Heart right ventricle (tissue), 16 donors: Measurements from ENCODE around the gene BICDL1. TPM values are rescaled to one million over a fixed set of nuclear protein-coding genes. Genes with fewer than 3 reads are reported as not detected.

ENCODE experiments used
- ATAC-seq, 8 donors: fragments of 200-7000 bp; cut with Tn5 transposase; one replicate each; pipeline ENCODE4 v1.9.1; 2020; ENCODE audit warnings: mild to moderate bottlenecking in 8 of 8, moderate library complexity in 8 of 8, moderate number of reproducible peaks in 1 of 8
- DNase-seq, 2 donors: peaks; one replicate each; pipeline ENCODE4 v3.0.0-alpha.2; 2020
- H3K27ac ChIP-seq, 10 donors: fragments of 200-600 bp; sonication (generic) in 2 of 10; one replicate each; pipeline versions ENCODE4 v1.5.0 to v1.8.0; 2020 to 2022; ENCODE audit warnings: mild to moderate bottlenecking in 3 of 10
- H3K27me3 ChIP-seq, 7 donors: fragments of 200-600 bp; one replicate each; pipeline ENCODE4 v1.8.0; 2021 to 2022; ENCODE audit warnings: mild to moderate bottlenecking in 2 of 7
- H3K36me3 ChIP-seq, 9 donors: fragments of 200-600 bp; sonication (generic) in 1 of 9; one replicate each; pipeline versions ENCODE4 v1.5.0 to v1.8.0; 2020 to 2022; ENCODE audit warnings: mild to moderate bottlenecking in 2 of 9
- H3K4me1 ChIP-seq, 9 donors: fragments of 200-600 bp; sonication (generic) in 1 of 9; one replicate each; pipeline versions ENCODE4 v1.5.0 to v1.8.0; 2020 to 2022; ENCODE audit warnings: mild to moderate bottlenecking in 4 of 9
- H3K4me3 ChIP-seq, 10 donors: fragments of 200-600 bp; sonication (generic) in 2 of 10; one replicate each; pipeline versions ENCODE4 v1.5.0 to v1.8.0; 2020 to 2022; ENCODE audit warnings: mild to moderate bottlenecking in 7 of 10, moderate library complexity in 2 of 10
- H3K9me3 ChIP-seq, 11 donors: fragments of 200-600 bp in 10 of 11; sonication (generic) in 2 of 11; one replicate each; pipeline versions ENCODE4 v1.5.0 to v1.8.0; 2013 to 2022; ENCODE audit warnings: mild to moderate bottlenecking in 2 of 11, control low read depth in 1 of 11, moderate library complexity in 1 of 11
- CTCF ChIP-seq, 9 donors: fragments of 200-600 bp; sonication (generic) in 2 of 9; IDR thresholded peaks; one replicate each; pipeline versions ENCODE4 v1.5.0 to v1.8.0; 2021 to 2022; ENCODE audit warnings: antibody characterized with exemption in 9 of 9, mild to moderate bottlenecking in 5 of 9, moderate library complexity in 1 of 9
- WGBS, 2 donors: extraction: QIAGEN DNeasy Blood & Tissue Kit; methylation state at CpG; one replicate each; pipeline ENCODE4 v1.1.7; 2013; ENCODE audit warnings: inconsistent platforms in 1 of 2; 5-methylcytosine and 5-hydroxymethylcytosine counted together
- intact Hi-C, 10 donors: fragments of 100-400 bp; cut with DNase I; formaldehyde crosslinking; loops; one replicate each; pipeline versions ENCODE4 v1.11.1 to v1.14.2; 2022
- polyA plus RNA-seq, 2 donors: library from polyadenylated mRNA; stranded (reverse); fragments of 200-250 nt; gene quantifications; one replicate each; pipeline ENCODE4 v1.2.3, GENCODE V29; 2013
- total RNA-seq, 10 donors: library from RNA; stranded (reverse); fragmentation: NEBNext Ultra II Directional in 3 of 10; extraction: Animal tissue kit (Norgen Biotek cat#: 25700) in 3 of 10; gene quantifications; one replicate each; pipeline versions ENCODE4 v1.2.1 to v1.2.4, GENCODE V29; 2021 to 2023
- donor health status: Arrhythmogenic right ventricular cardiomyopathy.
- donor health status: ischemic (EF 13 %, LVEDD 7.1; RV severe dilation, severe dysfunction).
- donor health status: healthy with polysubstance abuse.
- donor health status: DM: no; HTN: yes; CAD: no.
- donor health status: DM: no; HTN: no; CAD: no.
- donor health status: ischemic (EF 25% LVEDD 6.9; RV normal size, moderate dysfunction).
- donor health status: ischemic (EF 25% LVEDD 5.7; RV mildly dilated, moderate dysfunction).
- donor health status: healthy.
- donor health status: DM: yes; HTN: yes; CAD: no.
- donor health status: Ischemic cardiomyopathy.
- donor health status: ischemic (EF 35%, LVEDD 5.7; RV mildly dilated, moderate dysfunction).
- donor health status: nonischemic (EF 11% LVEDD 7.7; RV severe dilation, severe dysfunction).
- donor health status: DM: yes; HTN: yes; CAD: no.
- donor health status: PGD.
- donor health status: ischemic (EF 29% LVEDD 5.4; RV normal size, mild dysfunction).
- donor health status: nonischemic (EF 23%, LVEDD 6.1; RV moderate dilation, normal function).

The BICDL1 gene
- total and polyA plus RNA-seq, 12 donors: 0.10 to 1.5 (median 0.34) TPM; not detected in 2

DNA sequence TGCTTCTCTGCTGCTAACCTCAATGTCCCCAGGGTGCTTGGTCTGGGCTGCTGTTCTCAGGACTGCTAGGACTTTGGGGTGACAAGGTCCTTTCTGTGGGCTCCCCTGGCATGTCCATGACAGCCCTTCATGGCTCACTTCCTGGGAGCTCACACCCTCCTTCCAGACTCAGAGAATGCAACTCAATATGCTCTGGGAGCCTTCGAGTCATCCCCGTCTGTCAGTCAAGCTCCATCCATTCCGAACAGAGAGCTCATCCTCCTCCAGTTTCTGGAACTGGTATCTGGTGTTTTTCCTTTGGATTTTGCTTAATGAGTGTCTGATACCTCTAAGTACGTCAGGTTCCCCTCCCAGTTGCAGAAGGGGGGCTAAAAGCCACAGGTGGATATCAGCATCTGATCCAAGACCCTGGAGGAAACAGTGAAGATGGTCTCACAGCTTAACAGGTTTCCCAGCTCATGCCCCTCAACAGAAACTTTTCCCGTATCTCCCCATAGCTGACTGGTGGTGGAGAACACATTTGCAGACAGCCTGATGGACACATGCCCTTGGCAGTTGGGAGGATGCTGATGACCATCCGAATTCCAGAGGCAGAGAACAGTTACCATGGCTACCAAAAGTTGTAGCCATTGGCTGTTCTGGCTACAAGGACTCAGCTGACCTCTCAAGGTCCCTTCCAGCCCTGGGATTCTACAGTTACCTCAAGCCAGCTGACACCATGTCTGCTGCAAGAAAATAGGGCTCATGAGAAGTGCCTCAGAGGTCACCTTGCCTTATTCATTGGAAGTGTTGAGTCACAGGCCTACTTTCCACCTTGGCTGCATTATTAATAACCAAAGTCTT is 137.0 kb downstream of the BICDL1 start:
- DNase-seq (no peak), ATAC-seq (peak in 1 of 8 donors; percentile 3)
- intact Hi-C loops: no loop called here
- Histone ChIP-seq H3K4me3 (no peak overlapping the region), H3K27me3 (no peaks in the 10 kb centered on the region), H3K9me3 (no peaks in the 10 kb centered on the region), H3K27ac (peak overlapping the region in 6 of 10 donors; percentile 11 to 82 (median 36)), H3K4me1 (peaks cover 0 to 46% (median 4%) of the 10 kb centered on the region in 9 donors), H3K36me3 (peaks cover 0 to 54% (median 40%) of the 10 kb centered on the region in 9 donors)
- no peak for TF ChIP-seq CTCF (IDR thresholded peaks at IDR 0.05)
- 84 to 88% methylated on average over 6 of the region's 6 CpGs for WGBS, 2 donors

DNA sequence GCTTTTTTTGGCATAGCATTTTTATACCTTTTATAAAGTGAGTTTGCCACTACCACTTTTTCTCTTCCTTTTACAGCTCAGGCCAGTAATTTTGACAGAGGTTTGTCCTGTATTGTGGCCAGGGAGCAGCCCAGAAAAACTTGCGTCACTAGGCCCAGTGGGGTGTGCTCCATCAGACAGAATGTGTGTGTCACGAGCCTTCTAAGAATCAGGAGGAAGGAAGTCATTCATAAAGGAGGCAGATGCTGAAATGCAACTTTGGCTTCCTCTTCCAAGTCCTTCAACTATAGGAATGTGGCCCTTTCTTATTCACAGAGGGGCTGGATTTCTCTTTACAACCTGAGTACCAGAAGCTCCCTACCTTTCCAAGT is 137.6 kb downstream of the BICDL1 start:
- Histone ChIP-seq H3K36me3 (peaks cover 0 to 60% (median 44%) of the 10 kb centered on the region in 9 donors), H3K27ac (peak overlapping the region in 7 of 10 donors; percentile 11 to 82 (median 25)), H3K4me3 (no peak overlapping the region), H3K4me1 (peaks cover 0 to 41% (median 4%) of the 10 kb centered on the region in 9 donors), H3K9me3 (no peaks in the 10 kb centered on the region), H3K27me3 (no peaks in the 10 kb centered on the region)
- DNase-seq (peak in 1 of 2 donors; percentile 43), ATAC-seq (peak in 7 of 8 donors; percentile 53 to 82 (median 62))
- TF ChIP-seq CTCF (IDR thresholded peaks at IDR 0.05): no peak
- 47 to 59% methylated on average over 2 of the region's 2 CpGs for WGBS, 2 donors
- intact Hi-C loops: no loop called here

DNA sequence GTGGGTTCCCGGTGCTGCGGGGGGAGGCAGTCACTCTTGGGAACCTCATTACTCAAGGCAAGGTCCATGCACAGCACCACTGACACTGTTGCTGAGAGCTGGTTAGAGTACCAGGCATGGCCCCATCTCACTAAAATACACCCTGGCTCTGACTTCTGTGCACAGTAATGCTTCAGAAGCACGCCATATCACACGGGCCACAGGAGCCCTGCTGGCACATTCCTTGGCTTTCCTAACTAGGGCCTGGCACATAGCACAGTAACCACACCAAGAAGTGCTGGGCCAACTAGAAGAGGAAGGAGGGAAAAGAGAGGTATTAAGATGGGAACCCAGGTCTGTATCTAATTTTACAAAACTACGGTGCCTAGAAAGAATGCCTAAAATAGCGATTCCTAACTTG is 141.0 kb downstream of the BICDL1 start:
- H3K4me3 ChIP-seq: no peak overlapping the region
- no peak for TF ChIP-seq CTCF (IDR thresholded peaks at IDR 0.05)
- H3K36me3 ChIP-seq: peaks cover 0 to 94% (median 75%) of the 10 kb centered on the region in 9 donors
- peak in 6 of 8 donors; percentile 32 to 67 (median 48) for ATAC-seq
- 85% methylated on average over 6 of the region's 6 CpGs for WGBS, 2 donors
- intact Hi-C loops: loop anchor here in 1 of 10 donors (10.0 kb wide), 1 partner anchor 55 kb away; no protein-coding TSS in a partner anchor
- no peak for DNase-seq
- H3K27me3 ChIP-seq: no peaks in the 10 kb centered on the region
- peak overlapping the region in 2 of 10 donors; percentile 19 to 26 for H3K27ac ChIP-seq
- peaks cover 0 to 47% (median 20%) of the 10 kb centered on the region in 9 donors for H3K4me1 ChIP-seq
- no peaks in the 10 kb centered on the region for H3K9me3 ChIP-seq

DNA sequence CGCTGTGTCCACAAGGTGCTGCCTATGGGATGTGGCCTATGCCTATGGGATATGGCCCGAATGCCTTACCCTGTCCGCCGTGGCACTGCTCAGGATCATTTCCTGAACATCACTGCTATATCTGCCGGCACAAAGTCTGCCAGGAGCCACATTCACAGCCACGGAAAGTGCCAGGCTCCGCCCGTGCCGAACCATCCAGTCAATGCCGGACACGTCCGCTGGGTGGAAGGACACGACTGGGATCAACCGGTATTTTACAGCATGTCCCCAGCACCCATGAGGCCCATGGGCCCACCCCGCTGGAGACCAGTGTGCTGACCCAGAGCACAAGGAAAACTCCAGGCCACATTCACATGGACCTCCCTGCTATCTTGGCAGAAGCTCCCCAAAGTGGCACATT is 142.1 kb downstream of the BICDL1 start:
- H3K27ac ChIP-seq: no peak overlapping the region
- WGBS, 2 donors: 95 to 96% methylated on average over 15 of the region's 15 CpGs
- no peaks in the 10 kb centered on the region for H3K9me3 ChIP-seq
- intact Hi-C loops: loop anchor here in 1 of 10 donors (10.0 kb wide), 1 partner anchor 54 kb away; no protein-coding TSS in a partner anchor
- peaks cover 0 to 100% (median 86%) of the 10 kb centered on the region in 9 donors for H3K36me3 ChIP-seq
- H3K4me1 ChIP-seq: peaks cover 0 to 45% (median 19%) of the 10 kb centered on the region in 9 donors
- ATAC-seq: no peak
- no peak overlapping the region for H3K4me3 ChIP-seq
- TF ChIP-seq CTCF (IDR thresholded peaks at IDR 0.05): no peak
- H3K27me3 ChIP-seq: no peaks in the 10 kb centered on the region
- DNase-seq: no peak
